Measurements from ENCODE around the gene KIF17.

The KIF17 gene

DNA sequence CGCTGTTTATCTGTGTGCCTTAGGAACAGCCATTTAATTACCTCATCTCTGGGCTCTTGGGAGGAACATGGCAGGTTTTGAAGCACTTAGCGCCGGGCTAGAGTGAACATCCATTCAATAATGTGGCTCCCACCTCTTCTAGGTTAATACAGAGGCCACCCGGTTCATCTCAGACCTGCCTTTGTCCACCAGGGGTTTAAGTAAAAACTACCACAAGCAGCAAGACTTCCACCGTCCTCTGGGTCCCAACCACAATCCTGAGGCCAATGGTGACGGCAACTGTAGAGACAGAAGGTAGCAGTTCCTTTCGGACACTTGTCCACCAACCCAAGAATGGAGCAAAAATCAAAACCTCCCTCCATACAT is 55.7 kb downstream of the KIF17 start:
- DNase-seq (ENCODE audit: low spot score) (no peak), ATAC-seq (ENCODE audit: low read depth) (no peak)
- no peaks in the 10 kb centered on the region for H3K9me3 ChIP-seq (ENCODE audit: severe bottlenecking)
- peak overlapping the region; percentile 46 for H3K27ac ChIP-seq (ENCODE audit: poor library complexity, severe bottlenecking)
- peaks cover 32% of the 10 kb centered on the region for H3K36me3 ChIP-seq (ENCODE audit: low read depth)
- H3K4me1 ChIP-seq (ENCODE audit: insufficient read depth, poor library complexity, severe bottlenecking) = peaks cover 7% of the 10 kb centered on the region
- TF ChIP-seq, protein P1, sequence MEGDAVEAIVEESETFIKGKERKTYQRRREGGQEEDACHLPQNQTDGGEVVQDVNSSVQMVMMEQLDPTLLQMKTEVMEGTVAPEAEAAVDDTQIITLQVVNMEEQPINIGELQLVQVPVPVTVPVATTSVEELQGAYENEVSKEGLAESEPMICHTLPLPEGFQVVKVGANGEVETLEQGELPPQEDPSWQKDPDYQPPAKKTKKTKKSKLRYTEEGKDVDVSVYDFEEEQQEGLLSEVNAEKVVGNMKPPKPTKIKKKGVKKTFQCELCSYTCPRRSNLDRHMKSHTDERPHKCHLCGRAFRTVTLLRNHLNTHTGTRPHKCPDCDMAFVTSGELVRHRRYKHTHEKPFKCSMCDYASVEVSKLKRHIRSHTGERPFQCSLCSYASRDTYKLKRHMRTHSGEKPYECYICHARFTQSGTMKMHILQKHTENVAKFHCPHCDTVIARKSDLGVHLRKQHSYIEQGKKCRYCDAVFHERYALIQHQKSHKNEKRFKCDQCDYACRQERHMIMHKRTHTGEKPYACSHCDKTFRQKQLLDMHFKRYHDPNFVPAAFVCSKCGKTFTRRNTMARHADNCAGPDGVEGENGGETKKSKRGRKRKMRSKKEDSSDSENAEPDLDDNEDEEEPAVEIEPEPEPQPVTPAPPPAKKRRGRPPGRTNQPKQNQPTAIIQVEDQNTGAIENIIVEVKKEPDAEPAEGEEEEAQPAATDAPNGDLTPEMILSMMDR (IDR thresholded peaks at IDR 0.05; ENCODE audit: poor library complexity, severe bottlenecking) = no peak
- peak overlapping the region; percentile 58 for H3K4me3 ChIP-seq (ENCODE audit: severe bottlenecking)
- H3K27me3 ChIP-seq (ENCODE audit: insufficient read depth, poor library complexity, severe bottlenecking) = no peaks in the 10 kb centered on the region

DNA sequence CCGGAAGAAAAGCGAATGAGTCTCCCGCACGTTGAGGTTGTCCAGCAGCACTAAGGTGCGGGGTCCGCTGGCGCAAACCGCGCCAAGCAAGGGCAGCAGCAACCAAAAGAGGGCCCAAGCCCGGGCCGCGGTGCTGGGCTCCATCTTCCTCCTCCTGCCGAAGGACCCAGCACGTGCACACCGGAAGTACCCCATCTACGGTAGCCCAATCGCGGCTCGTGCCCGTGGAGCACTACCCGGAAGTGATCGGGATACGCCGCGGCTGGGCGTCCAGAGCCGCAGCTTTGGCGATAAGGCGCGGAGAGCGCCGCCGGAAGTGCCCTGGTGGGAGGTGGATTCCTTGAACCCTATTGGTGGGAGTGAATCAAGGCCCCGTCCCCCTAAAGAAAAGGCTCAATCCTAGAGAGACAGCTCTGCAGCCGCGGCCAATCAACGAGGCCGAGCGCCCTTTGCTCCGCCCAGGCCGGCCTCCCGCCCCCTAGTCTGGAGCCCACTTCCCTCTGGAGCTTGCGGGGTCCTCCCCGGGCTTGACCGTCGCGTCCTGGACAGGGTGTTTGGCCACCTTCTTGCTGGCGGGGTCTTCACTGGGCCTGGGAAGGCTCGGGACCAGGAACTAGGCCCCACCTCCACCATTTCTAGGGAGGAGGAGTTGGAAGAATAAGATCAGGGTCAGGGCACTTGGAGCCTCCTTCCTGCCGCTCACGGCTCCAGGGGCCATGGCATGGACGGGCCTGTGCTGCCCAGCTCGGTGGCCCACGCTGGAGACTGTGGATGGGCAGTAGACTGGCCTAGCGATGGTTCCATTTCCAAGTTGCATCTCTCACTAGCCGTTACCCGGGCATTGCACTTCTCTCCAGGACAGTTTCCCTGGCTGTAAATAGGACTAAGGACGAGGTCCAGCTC is 56.3 kb downstream of the KIF17 start, which contains the start of gene DDOST:
TSS of gene DDOST (minus strand) at position 163 of the 903 bp plus-strand sequence. CDS start at position 144, 19 bp downstream.
- DNase-seq (ENCODE audit: low spot score) (peak; percentile 97), ATAC-seq (ENCODE audit: low read depth) (peak; percentile 97)
- H3K27me3 ChIP-seq (ENCODE audit: insufficient read depth, poor library complexity, severe bottlenecking) = no peaks in the 10 kb centered on the region
- peak within 1 kb of the TSS; percentile 58 for H3K4me3 ChIP-seq (ENCODE audit: severe bottlenecking)
- peaks cover 38% of the 10 kb centered on the region for H3K36me3 ChIP-seq (ENCODE audit: low read depth)
- peak within 1 kb of the TSS; percentile 46 for H3K27ac ChIP-seq (ENCODE audit: poor library complexity, severe bottlenecking)
- H3K4me1 ChIP-seq (ENCODE audit: insufficient read depth, poor library complexity, severe bottlenecking) = peaks cover 7% of the 10 kb centered on the region
- TF ChIP-seq, protein P1 (IDR thresholded peaks at IDR 0.05; ENCODE audit: poor library complexity, severe bottlenecking) = peak; percentile 38
- H3K9me3 ChIP-seq (ENCODE audit: severe bottlenecking) = no peaks in the 10 kb centered on the region

DNA sequence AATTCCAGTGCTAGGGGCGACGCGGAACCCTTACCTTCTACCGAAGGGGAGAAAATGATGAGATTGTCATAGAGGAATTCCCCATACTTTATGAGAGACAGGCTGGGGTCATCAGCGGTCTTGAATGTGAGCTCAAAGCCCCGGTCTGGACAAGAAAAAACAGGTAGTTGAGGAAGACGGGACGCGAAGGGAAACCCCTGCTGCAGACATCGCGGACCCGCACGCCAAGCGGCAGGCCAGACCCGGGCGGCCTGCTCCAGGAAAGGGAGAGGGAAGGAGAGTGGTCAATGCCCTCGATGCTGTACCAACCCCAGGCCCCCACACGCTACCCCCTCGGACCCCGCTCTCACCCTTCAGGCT is 57.0 kb downstream of the KIF17 start:
- H3K27me3 ChIP-seq (ENCODE audit: insufficient read depth, poor library complexity, severe bottlenecking) = no peaks in the 10 kb centered on the region
- ATAC-seq (ENCODE audit: low read depth) (no peak), DNase-seq (ENCODE audit: low spot score) (no peak)
- H3K9me3 ChIP-seq (ENCODE audit: severe bottlenecking) = no peaks in the 10 kb centered on the region
- peak overlapping the region; percentile 58 for H3K4me3 ChIP-seq (ENCODE audit: severe bottlenecking)
- H3K4me1 ChIP-seq (ENCODE audit: insufficient read depth, poor library complexity, severe bottlenecking) = peaks cover 7% of the 10 kb centered on the region
- H3K27ac ChIP-seq (ENCODE audit: poor library complexity, severe bottlenecking) = peak overlapping the region; percentile 46
- TF ChIP-seq, protein P1 (IDR thresholded peaks at IDR 0.05; ENCODE audit: poor library complexity, severe bottlenecking) = no peak
- peaks cover 45% of the 10 kb centered on the region for H3K36me3 ChIP-seq (ENCODE audit: low read depth)

DNA sequence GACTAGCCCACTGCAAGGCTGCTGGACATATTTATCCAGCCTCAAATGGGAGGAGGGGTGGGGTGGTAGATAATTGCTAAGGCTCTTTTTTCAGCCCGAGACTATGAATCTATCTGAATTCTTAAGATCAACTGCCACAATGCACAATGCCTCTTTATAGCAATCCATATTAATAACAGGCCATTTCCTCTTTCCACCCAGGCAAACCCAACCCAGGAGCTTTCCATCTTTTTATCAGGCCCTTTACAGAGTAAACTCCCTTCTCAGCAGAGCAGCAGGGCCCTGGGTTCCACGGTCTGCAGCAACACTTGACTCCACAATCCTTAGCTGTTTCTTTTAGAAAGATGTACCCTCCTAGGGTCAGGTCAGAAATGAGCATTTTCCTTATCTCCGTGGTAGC is 57.4 kb downstream of the KIF17 start:
- ATAC-seq (ENCODE audit: low read depth) (no peak), DNase-seq (ENCODE audit: low spot score) (no peak)
- Histone ChIP-seq H3K4me1 (ENCODE audit: insufficient read depth, poor library complexity, severe bottlenecking) (peaks cover 7% of the 10 kb centered on the region), H3K9me3 (ENCODE audit: severe bottlenecking) (no peaks in the 10 kb centered on the region), H3K36me3 (ENCODE audit: low read depth) (peaks cover 49% of the 10 kb centered on the region), H3K27me3 (ENCODE audit: insufficient read depth, poor library complexity, severe bottlenecking) (no peaks in the 10 kb centered on the region), H3K27ac (ENCODE audit: poor library complexity, severe bottlenecking) (peak overlapping the region; percentile 46), H3K4me3 (ENCODE audit: severe bottlenecking) (peak overlapping the region; percentile 58)
- TF ChIP-seq, protein P1 (IDR thresholded peaks at IDR 0.05; ENCODE audit: poor library complexity, severe bottlenecking) = no peak
